ENCODE data around the gene RARS1.
A peak's percentile ranks its signal among the peaks of the same experiment; 100 is the strongest.
"Not testable (repeated sequence)": the region's sequence is repeated elsewhere in the genome, so short reads cannot be mapped to it uniquely, and the experiment has no call there.

Gene RARS1

GRCh38 chr5:168482361-168482760 is 3.9 kb upstream of the RARS1 start:
- DNase-seq, result no peak

- no peak for DNase-seq
These were observed 2.8 kb downstream of the RARS1 start for GRCh38 chr5:168489059-168489458.

GRCh38 chr5:168494057-168494555 is 7.8 kb downstream of the RARS1 start:
- no peak for DNase-seq

- no peak for DNase-seq
These were observed 16.4 kb downstream of the RARS1 start for GRCh38 chr5:168502563-168503237.

GRCh38 chr5:168513861-168514428 is 27.7 kb downstream of the RARS1 start:
- DNase-seq, result no peak

- DNase-seq, result no peak
These were observed 39.6 kb downstream of the RARS1 start for GRCh38 chr5:168525856-168526255.

GRCh38 chr5:168527756-168528295 is 41.6 kb downstream of the RARS1 start:
- no peak for DNase-seq

- DNase-seq, result peak; percentile 9
These were observed 42.5 kb downstream of the RARS1 start, which contains the start of gene FBLL1 for GRCh38 chr5:168528521-168529373. Gene FBLL1 (plus strand): TSS chr5:168529305. CDS start chr5:168529505, 200 bp downstream.

- no peak for DNase-seq
These were observed 43.3 kb downstream of the RARS1 start for GRCh38 chr5:168529374-168530234.

GRCh38 chr5:168530621-168531150 is 44.4 kb downstream of the RARS1 start:
- no peak for DNase-seq

GRCh38 chr5:168531191-168531590 is 44.9 kb downstream of the RARS1 start:
- DNase-seq, result no peak

GRCh38 chr5:168531987-168532864 is 46.0 kb downstream of the RARS1 start:
- DNase-seq, result no peak

GRCh38 chr5:168534351-168534750 is 48.1 kb downstream of the RARS1 start:
- not testable (repeated sequence) for DNase-seq

GRCh38 chr5:168537176-168537575 is 50.9 kb downstream of the RARS1 start:
- no peak for DNase-seq

- no peak for DNase-seq
These were observed 63.3 kb downstream of the RARS1 start for GRCh38 chr5:168549554-168549953.

- no peak for DNase-seq
These were observed 64.4 kb downstream of the RARS1 start for GRCh38 chr5:168550656-168551055.

GRCh38 chr5:168552146-168552545 is 65.9 kb downstream of the RARS1 start:
- DNase-seq, result no peak

GRCh38 chr5:168553377-168554130 is 67.3 kb downstream of the RARS1 start:
- no peak for DNase-seq

- no peak for DNase-seq
These were observed 71.1 kb downstream of the RARS1 start for GRCh38 chr5:168557389-168557788.

- no peak for DNase-seq
These were observed 76.0 kb downstream of the RARS1 start for GRCh38 chr5:168562279-168562678.
